NB4 (cell line): ENCODE results near the gene SOHLH1.
"Not testable (repeated sequence)": the region's sequence is repeated elsewhere in the genome, so short reads cannot be mapped to it uniquely, and the experiment has no call there.

Source experiments
- DNase-seq: peaks from one replicate; pipeline ENCODE4 v3.0.0; 2010; ENCODE audit warnings: low read depth
- H3K4me3 ChIP-seq: one replicate; pipeline ENCODE4 v1.5.1; 2011; ENCODE audit warnings: mild to moderate bottlenecking, low read depth, low read length, moderate library complexity
- MAX ChIP-seq: IDR thresholded peaks from 2 replicates; pipeline ENCODE4 v1.6.1; 2011; ENCODE audit warnings: low read depth, low read length
- MYC ChIP-seq: IDR thresholded peaks from 2 replicates; pipeline ENCODE4 v1.6.1; 2011; ENCODE audit warnings: low read depth, low read length
- POLR2A ChIP-seq: IDR thresholded peaks from 2 replicates; pipeline ENCODE4 v1.6.1; 2011; ENCODE audit warnings: mild to moderate bottlenecking; ENCODE audit not compliant: insufficient read length; ENCODE audit errors: extremely low read depth
- TF ChIP-seq, protein P1 (sequence below): IDR thresholded peaks from one replicate; pipeline ENCODE4 v1.5.1; 2012; ENCODE audit warnings: low read depth, low read length

Gene SOHLH1

GRCh38 chr9:135678236-135679017, 20.9 kb downstream of the SOHLH1 start:
- DNase-seq = no peak
- no peak overlapping the region for H3K4me3 ChIP-seq
- TF ChIP-seq POLR2A (no peak), MYC (no peak), MAX (no peak)
- TF ChIP-seq, protein P1, sequence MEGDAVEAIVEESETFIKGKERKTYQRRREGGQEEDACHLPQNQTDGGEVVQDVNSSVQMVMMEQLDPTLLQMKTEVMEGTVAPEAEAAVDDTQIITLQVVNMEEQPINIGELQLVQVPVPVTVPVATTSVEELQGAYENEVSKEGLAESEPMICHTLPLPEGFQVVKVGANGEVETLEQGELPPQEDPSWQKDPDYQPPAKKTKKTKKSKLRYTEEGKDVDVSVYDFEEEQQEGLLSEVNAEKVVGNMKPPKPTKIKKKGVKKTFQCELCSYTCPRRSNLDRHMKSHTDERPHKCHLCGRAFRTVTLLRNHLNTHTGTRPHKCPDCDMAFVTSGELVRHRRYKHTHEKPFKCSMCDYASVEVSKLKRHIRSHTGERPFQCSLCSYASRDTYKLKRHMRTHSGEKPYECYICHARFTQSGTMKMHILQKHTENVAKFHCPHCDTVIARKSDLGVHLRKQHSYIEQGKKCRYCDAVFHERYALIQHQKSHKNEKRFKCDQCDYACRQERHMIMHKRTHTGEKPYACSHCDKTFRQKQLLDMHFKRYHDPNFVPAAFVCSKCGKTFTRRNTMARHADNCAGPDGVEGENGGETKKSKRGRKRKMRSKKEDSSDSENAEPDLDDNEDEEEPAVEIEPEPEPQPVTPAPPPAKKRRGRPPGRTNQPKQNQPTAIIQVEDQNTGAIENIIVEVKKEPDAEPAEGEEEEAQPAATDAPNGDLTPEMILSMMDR = no peak

GRCh38 chr9:135677641-135678168, 21.6 kb downstream of the SOHLH1 start:
- no peak overlapping the region for H3K4me3 ChIP-seq
- no peak for TF ChIP-seq POLR2A
- TF ChIP-seq, protein P1 = no peak
- no peak for TF ChIP-seq MAX
- no peak for TF ChIP-seq MYC
- no peak for DNase-seq

- DNase-seq = no peak
- TF ChIP-seq POLR2A (no peak), MYC (no peak), MAX (no peak)
- TF ChIP-seq, protein P1 = no peak
These were observed 22.4 kb downstream of the SOHLH1 start for GRCh38 chr9:135676891-135677290.

DNA sequence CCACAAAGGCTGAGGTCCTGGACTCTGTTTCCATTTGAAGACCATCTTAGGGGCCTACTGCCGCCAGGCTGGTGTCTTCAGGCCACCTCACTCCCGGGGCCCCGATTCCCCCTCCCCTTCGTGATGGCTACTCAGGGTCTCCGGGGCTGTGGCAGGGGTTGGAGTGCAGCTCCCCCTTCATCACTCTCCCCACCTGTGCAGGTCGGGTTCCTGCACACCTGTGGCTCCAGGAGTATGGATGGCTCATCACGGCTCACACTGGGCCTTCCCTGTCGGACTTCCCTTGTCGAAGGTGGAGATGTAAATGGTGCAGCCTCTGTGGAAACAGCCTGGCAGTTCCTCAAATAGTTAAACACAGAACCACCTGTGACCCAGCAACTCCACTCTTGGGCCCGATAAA, 24.3 kb downstream of the SOHLH1 start:
- DNase-seq = no peak
- H3K4me3 ChIP-seq = no peak overlapping the region
- TF ChIP-seq MYC = no peak
- TF ChIP-seq MAX = no peak

More at GRCh38 chr9:135676891-135677290, 22.4 kb downstream of the SOHLH1 start:
- H3K4me3 ChIP-seq = no peak overlapping the region

GRCh38 chr9:135673941-135674340, 25.3 kb downstream of the SOHLH1 start:
- H3K4me3 ChIP-seq = no peak overlapping the region
- TF ChIP-seq, protein P1 = no peak
- no peak for TF ChIP-seq MYC
- no peak for TF ChIP-seq POLR2A
- no peak for TF ChIP-seq MAX
- no peak for DNase-seq

GRCh38 chr9:135672786-135673185, 26.5 kb downstream of the SOHLH1 start:
- H3K4me3 ChIP-seq, DNase-seq: not testable (repeated sequence)
